HG03025 (cell line): ENCODE data around the gene LBR.

Source experiments
- ATAC-seq: cut with Tn5 transposase; IDR thresholded peaks from one replicate; pipeline ENCODE4 v1.9.1; 2021; ENCODE audit warnings: mild to moderate bottlenecking, moderate library complexity; ENCODE audit not compliant: unreplicated experiment, low FRiP score

Gene LBR

DNA sequence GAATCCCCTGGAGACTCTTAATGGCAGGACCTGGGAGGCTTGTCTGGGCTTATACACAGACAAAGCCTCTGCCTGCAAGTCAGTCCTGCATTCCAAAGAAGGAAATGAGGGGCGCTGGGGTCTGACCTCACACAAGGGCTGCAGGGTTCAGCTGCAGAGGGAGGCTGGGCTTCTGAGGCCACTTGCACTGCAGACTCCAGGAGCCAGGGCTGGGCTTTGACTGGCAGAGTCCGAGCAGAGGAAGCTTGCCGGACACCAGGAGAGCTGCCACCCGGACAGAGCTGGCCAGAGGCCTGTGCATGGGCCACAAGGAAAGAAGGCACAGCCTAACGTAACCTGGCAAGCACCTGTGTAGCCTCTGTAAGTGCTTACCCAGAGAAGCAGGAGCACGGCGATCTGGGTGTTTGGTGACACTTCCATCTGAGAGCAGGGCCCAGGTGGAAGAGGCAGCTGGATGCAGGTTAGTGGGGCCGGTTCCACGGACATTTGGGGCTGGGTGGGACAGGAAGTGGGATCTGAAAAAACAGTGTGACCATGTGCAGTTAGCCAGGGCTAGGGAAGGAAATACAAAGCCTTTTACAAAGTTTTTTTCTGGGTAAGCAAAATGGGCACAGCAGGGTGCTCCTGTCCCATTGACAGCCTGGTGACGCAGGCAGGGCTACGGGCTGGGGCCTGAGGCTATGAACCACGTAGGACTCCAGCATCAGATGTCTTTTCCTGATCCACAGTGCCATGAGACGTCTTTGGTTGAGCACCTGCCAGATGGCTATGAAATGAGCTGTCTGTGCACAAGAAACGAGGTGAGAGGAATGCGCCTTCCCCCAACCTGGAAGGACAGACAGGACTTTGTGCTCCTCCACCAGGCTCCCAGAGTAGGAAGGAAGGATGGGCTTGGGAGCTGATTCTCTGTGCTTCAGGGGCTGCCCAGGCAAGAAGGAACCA, 37.3 kb upstream of the LBR start:
- no peak for ATAC-seq

GRCh38 chr1:225462714-225463574, 35.1 kb upstream of the LBR start:
- ATAC-seq, result no peak

DNA sequence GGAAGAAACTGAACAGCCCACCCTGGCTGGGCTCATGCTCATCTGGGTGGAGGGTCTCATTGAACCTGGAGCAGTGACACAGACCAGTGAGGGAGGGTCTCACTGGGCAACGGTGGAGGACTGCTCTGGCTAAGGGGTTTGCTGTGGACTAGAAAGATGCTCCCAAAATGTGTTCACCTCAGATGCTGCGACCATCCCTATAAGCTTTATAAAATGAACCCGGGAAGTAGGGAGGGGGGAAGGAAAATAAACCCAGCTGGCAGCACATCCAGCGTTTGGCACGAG, 34.5 kb upstream of the LBR start:
- ATAC-seq, result no peak

DNA sequence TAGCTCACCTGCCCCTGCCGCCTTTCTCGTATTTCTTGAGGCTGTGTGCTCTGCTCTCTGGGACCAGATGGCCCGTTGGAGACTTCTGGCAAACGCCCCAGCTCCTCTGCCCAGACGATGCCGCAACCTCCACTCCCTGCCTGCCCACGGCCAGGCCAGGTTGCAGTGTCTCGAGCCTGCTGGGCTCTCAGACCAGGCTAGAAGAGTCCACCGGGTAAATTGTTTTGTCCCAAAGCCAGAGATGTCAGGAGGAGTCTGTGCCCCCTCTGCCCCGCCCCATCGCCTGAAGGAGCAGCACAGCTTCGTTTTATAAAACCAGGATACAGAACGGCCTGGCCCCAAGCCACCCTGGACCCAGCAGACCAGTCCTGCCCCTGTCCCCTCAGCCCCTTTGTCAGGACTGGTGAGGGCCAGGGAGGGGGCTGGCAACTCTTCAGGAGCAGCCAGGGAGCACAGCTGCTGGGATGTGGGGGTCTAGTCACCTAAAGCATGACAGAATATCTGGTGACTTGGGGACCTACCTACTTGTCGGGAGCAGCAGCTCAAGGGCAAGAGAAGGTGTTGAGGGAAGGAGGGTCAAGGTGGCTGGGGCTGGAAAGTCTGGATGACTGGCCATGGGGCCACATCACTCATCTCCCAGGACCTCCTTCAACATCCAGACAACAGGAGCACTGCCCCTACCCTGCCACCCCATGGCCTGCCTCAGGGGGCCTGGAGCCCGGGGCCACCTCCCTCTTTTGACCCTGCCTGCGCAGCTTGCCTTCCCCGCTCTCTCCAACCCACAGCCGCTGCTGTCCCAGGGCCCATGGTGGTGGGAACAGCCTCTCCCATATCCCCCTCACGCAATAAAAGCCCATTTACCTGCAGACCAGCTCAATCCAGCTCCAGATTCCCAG, 33.9 kb upstream of the LBR start:
- no peak for ATAC-seq

- no peak for ATAC-seq
Measured at GRCh38 chr1:225460737-225461532, 33.1 kb upstream of the LBR start.

DNA sequence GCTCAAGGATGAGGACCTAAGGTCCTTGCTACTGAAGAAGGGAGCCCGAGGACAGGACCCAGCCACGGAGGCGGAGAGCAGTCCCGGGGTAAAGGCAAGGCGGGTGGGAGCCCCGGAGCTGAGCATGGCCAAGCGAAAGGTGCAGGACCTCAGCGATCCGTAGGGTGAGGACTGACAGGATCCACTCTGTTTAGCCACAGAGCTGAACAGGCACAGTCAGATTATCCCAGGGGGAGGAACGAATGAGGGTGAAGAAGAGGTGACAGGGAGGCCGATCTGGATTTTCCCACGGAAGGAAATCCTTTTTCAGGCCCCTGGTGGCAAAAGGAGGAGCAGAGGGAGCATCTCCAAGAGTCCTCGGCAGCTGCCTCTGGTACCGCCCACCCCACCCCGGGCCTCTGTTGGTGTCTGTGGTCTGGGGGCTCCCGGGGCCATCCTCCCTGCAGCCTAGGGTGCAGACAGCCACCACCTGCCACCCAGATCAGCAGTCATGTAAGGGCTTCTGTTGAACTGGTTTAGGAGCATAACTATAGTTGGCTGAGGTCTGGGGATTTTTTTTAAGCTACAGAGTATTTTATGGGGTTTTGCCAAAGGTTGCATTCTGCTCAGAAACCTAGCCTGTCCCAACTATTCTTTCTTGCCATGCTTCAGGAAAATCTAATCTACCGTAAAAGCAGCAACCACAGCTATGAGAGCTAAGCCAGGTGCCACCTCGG, 32.3 kb upstream of the LBR start:
- no peak for ATAC-seq

- no peak for ATAC-seq
Measured at GRCh38 chr1:225458222-225458631, 30.4 kb upstream of the LBR start.

- no peak for ATAC-seq
Measured at GRCh38 chr1:225454733-225455132, 26.9 kb upstream of the LBR start.

- ATAC-seq, result no peak
Measured at GRCh38 chr1:225453797-225454648, 26.2 kb upstream of the LBR start.

- no peak for ATAC-seq
Measured at GRCh38 chr1:225451840-225452515, 24.1 kb upstream of the LBR start.

DNA sequence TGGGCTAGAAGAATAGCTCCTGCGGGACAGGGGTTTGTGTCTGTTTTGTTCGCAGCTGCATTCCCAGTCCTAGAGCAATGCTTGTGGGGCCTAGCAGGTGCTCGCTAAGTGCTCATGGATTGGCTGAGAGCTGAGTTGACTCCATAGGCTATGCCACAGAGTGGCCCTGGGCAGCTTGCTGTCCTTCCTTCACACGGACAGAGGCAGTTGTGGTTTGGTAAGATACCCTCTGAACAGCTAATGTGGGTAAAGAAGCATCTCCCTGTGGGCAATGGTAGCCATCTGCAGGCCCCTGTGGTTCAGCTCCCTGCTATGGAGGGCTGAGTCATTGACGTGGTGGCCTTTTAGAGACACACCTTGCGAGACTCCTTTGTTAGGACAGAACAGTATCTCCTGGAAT, 23.5 kb upstream of the LBR start:
- ATAC-seq, result no peak

GRCh38 chr1:225450491-225451191, 22.8 kb upstream of the LBR start:
- no peak for ATAC-seq

- no peak for ATAC-seq
Measured at GRCh38 chr1:225449774-225450173, 21.9 kb upstream of the LBR start.

DNA sequence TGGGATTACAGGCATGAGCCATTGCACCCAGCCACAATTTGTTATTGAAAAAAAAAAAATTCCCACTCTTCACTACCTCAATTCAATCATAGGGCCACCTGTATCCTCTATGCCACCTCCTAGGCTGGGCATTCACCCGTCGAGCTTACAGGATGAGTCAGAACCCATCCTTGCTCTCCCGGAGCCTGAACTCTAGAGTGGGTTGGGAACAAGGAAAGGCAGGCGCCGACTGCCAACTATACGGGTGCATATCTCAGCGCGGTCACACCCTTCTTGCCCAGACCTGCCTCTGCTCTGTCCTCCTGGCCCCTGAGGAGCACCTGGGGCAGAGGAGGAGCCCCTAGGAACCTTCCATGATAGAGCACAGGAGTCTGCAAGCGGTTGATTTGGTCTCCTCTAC, 21.4 kb upstream of the LBR start:
- no peak for ATAC-seq

DNA sequence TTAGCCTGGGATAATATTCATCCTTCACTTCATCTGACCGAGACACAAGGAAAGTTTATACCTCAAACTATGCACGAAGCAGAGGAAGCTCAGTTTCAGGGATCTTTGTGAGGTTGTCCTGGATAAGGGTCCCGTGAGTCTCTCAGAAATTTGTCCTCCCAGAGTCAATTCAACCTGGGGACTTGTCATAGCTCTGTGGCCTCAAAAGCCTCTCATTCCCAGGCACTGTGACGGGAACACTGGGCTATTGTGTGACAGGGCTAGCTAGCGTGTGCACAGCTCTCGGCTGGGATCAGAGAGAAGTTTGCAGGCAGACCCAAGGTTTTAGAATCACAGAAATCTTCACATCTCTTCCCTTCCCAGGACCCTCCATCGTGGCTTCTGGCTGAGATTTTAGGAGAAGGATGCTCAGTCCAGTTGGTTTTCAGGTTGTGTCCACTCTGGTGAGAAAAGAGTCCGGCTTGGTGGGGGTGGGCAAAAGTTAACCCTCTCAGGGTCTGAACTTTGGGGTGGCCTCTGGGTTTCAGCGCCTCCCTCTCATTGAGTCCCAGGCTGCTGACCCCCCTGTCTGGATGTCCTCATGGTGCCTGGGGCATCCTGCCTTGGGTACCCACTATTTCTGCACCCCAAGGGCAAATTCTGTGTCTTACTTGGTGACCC, 20.4 kb upstream of the LBR start:
- no peak for ATAC-seq

- no peak for ATAC-seq
Measured at GRCh38 chr1:225447650-225448089, 19.8 kb upstream of the LBR start.
